GM19193 (cell line): ENCODE results near the gene BCL11A.

ENCODE experiments used
- POLR2A ChIP-seq: IDR thresholded peaks from 4 replicates; pipeline ENCODE4 v1.6.1; 2011; ENCODE audit not compliant: insufficient read depth, insufficient read length; ENCODE audit errors: extremely low read depth

Gene BCL11A

GRCh38 chr2:60553495-60554073 is at the start of gene BCL11A:
BCL11A (minus strand) TSS chr2:60553654; CDS start chr2:60553270, 384 bp downstream.
- TF ChIP-seq POLR2A, result no peak

DNA sequence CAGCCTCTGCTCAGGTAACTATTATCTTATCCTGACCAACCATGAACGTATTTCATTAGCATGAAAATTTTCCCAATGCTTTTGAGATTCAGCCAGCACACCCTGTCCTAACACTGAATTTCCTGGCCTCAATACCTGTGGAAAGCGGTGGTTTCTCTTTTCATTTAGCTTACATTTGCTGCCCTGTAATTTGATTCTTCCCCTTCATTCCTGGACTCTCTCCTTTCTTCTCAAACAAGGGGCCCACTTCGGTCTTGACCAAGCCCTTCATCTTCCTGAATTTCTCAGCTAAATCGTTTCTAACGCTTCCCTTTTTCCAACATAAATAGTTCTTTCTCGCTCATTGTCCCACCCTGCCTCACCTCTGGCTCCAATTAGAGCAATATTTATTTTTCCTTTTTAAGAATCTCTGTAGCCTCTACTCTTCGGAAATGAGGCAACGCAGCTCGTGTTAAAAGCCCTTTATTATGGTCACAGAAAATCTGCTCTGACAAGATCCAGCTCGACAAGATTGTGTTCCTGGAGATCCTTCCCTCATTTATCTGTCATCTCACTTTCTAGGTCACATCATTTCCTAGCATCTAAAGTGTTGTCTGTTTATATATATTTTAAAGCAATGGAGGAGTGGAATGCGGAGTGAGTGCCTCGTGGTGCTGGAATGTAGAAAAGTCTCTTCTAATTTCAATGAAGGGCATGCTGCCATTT is 49.5 kb upstream of the BCL11A start:
- no peak for TF ChIP-seq POLR2A

DNA sequence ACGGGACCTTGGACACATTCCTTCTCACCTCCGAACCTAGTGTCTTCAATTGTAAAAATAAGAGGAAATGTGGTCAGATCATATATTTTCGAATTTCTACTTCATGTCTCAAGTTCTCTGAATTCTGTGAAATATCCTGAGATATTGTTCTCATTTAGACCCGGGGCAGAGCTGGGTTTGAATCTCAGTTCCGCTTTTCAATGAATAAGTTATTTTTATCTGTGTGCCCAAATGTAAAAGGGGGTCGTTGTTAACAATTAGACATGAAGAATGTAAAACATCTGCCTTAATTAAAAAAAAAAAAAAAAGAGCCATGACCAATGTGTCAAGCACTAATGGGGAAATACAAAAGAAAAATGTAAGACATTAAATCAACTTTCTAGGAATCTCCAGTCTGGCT is 48.9 kb upstream of the BCL11A start:
- TF ChIP-seq POLR2A, result no peak

DNA sequence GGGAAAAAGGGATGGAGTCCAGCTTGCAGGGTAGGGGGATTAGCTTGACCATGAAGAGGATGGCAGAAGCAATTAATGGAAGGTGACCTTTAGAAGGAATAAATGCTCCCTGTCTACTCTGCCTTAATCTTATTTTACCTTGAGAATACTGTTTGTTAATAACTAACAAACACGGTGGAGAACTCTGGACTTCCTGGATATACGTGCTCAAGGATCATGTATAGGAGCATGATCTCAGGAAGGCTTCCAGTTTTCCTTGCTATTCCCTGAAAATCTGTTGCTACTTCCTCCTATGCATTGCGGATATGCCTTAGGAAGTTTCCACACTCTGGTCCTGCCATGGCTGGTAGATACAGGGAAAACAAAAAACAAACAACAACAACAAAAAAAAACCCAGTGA is 44.8 kb upstream of the BCL11A start:
- no peak for TF ChIP-seq POLR2A

- TF ChIP-seq POLR2A, result no peak
Measured at GRCh38 chr2:60597346-60597745, 43.9 kb upstream of the BCL11A start.

DNA sequence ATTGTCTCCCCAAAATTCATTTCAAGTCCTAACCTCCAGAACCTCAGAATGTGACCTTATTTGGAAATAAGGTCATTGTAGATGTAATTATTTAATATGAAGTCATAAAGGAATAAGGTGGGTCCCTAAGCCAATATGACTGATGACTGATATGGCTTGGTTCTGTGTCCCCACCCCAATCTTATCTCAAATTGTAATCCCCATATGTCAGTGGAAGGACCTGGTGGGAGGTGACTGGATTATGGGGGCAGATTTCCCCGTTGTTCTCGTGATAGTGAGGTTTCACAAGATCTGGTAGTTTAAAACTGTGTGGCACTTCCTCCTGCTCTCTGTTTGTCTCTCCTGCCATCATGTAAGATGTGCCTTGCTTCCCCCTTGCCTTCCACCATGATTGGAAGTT is 43.0 kb upstream of the BCL11A start:
- TF ChIP-seq POLR2A, result no peak

GRCh38 chr2:60595953-60596352 is 42.5 kb upstream of the BCL11A start:
- no peak for TF ChIP-seq POLR2A

DNA sequence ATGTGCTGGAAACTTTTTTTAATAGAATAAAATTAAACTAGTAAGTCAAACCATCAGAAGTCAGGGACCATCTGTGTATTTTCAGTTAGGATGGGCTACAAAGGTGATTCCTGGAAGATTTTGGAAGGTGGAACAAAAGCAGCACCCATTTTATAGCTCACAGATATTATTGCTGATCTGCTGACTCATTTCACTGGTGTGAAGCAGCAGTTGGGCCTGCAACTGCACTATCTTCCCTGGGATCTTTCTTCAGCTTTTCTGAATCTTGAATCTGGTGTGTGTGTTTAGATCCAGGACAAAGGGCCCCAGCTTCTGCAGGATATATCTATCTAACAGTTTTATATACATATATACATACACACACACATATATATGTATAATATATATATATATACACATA is 35.6 kb upstream of the BCL11A start:
- TF ChIP-seq POLR2A, result no peak

GRCh38 chr2:60586081-60586480 is 32.6 kb upstream of the BCL11A start:
- TF ChIP-seq POLR2A, result no peak

DNA sequence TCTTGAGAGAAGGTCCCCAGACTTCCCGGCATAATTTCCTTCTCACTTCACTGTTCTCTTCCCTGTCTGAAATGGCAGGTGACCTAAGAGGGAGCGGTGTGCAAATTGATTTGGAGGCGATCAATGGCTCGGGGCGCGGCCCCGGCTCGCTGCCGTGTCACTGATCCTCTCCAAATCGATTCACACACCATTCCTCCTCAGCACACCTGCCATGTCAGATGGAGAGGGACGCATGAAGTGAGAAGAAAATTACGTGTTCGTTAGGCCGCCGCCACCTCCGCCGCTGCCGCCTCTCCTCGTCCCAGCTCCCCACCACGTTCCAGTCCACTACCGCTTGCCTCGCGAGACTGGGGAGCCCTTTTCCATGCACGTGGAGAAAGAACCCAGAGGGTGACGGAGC is 31.8 kb upstream of the BCL11A start:
- no peak for TF ChIP-seq POLR2A

DNA sequence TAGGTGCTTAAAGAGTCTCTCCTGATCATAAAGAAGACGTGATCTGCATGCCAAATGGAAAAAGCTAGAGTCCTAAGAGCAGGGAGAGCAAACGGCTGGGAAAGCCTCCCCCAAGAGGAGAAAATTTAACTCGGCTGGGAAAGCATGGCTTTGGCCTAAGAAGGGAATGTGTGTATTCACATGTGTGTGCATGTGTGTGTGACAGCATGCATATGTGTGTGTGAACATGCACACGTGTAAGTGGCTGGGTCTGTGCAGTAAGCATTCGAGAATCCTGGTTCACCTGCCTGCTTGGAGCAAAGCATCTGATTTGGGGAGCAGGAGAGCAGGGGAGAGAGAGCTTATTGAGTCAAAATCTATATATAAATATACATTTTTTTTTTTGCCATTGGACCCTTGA is 30.1 kb upstream of the BCL11A start:
- TF ChIP-seq POLR2A, result no peak

GRCh38 chr2:60581433-60582282 is 28.2 kb upstream of the BCL11A start:
- TF ChIP-seq POLR2A, result no peak

- TF ChIP-seq POLR2A, result no peak
Measured at GRCh38 chr2:60577682-60578283, 24.3 kb upstream of the BCL11A start.

- no peak for TF ChIP-seq POLR2A
Measured at GRCh38 chr2:60573251-60573650, 19.8 kb upstream of the BCL11A start.

- TF ChIP-seq POLR2A, result no peak
Measured at GRCh38 chr2:60570251-60570650, 16.8 kb upstream of the BCL11A start.
